Heart right ventricle (tissue), 16 donors: ENCODE results near the gene SDCCAG8. TPM values are rescaled to one million over a fixed set of nuclear protein-coding genes. Genes with fewer than 3 reads are reported as not detected.

Experiments used
- ATAC-seq, 8 donors: fragments of 200-7000 bp; cut with Tn5 transposase; one replicate each; pipeline ENCODE4 v1.9.1; 2020; ENCODE audit warnings: mild to moderate bottlenecking in 8 of 8, moderate library complexity in 8 of 8, moderate number of reproducible peaks in 1 of 8
- DNase-seq, 2 donors: peaks; one replicate each; pipeline ENCODE4 v3.0.0-alpha.2; 2020
- H3K27ac ChIP-seq, 10 donors: fragments of 200-600 bp; sonication (generic) in 2 of 10; one replicate each; pipeline versions ENCODE4 v1.5.0 to v1.8.0; 2020 to 2022; ENCODE audit warnings: mild to moderate bottlenecking in 3 of 10
- H3K27me3 ChIP-seq, 7 donors: fragments of 200-600 bp; one replicate each; pipeline ENCODE4 v1.8.0; 2021 to 2022; ENCODE audit warnings: mild to moderate bottlenecking in 2 of 7
- H3K36me3 ChIP-seq, 9 donors: fragments of 200-600 bp; sonication (generic) in 1 of 9; one replicate each; pipeline versions ENCODE4 v1.5.0 to v1.8.0; 2020 to 2022; ENCODE audit warnings: mild to moderate bottlenecking in 2 of 9
- H3K4me1 ChIP-seq, 9 donors: fragments of 200-600 bp; sonication (generic) in 1 of 9; one replicate each; pipeline versions ENCODE4 v1.5.0 to v1.8.0; 2020 to 2022; ENCODE audit warnings: mild to moderate bottlenecking in 4 of 9
- H3K4me3 ChIP-seq, 10 donors: fragments of 200-600 bp; sonication (generic) in 2 of 10; one replicate each; pipeline versions ENCODE4 v1.5.0 to v1.8.0; 2020 to 2022; ENCODE audit warnings: mild to moderate bottlenecking in 7 of 10, moderate library complexity in 2 of 10
- H3K9me3 ChIP-seq, 11 donors: fragments of 200-600 bp in 10 of 11; sonication (generic) in 2 of 11; one replicate each; pipeline versions ENCODE4 v1.5.0 to v1.8.0; 2013 to 2022; ENCODE audit warnings: mild to moderate bottlenecking in 2 of 11, control low read depth in 1 of 11, moderate library complexity in 1 of 11
- WGBS, 2 donors: extraction: QIAGEN DNeasy Blood & Tissue Kit; methylation state at CpG; one replicate each; pipeline ENCODE4 v1.1.7; 2013; ENCODE audit warnings: inconsistent platforms in 1 of 2; 5-methylcytosine and 5-hydroxymethylcytosine counted together
- intact Hi-C, 10 donors: fragments of 100-400 bp; cut with DNase I; formaldehyde crosslinking; loops; one replicate each; pipeline versions ENCODE4 v1.11.1 to v1.14.2; 2022
- polyA plus RNA-seq, 2 donors: library from polyadenylated mRNA; stranded (reverse); fragments of 200-250 nt; gene quantifications; one replicate each; pipeline ENCODE4 v1.2.3, GENCODE V29; 2013
- total RNA-seq, 10 donors: library from RNA; stranded (reverse); fragmentation: NEBNext Ultra II Directional in 3 of 10; extraction: Animal tissue kit (Norgen Biotek cat#: 25700) in 3 of 10; gene quantifications; one replicate each; pipeline versions ENCODE4 v1.2.1 to v1.2.4, GENCODE V29; 2021 to 2023
- TF ChIP-seq, protein P1 (sequence below), 9 donors: fragments of 200-600 bp; sonication (generic) in 2 of 9; IDR thresholded peaks; one replicate each; pipeline versions ENCODE4 v1.5.0 to v1.8.0; 2021 to 2022; ENCODE audit warnings: antibody characterized with exemption in 9 of 9, mild to moderate bottlenecking in 5 of 9, moderate library complexity in 1 of 9
- donor health status: Arrhythmogenic right ventricular cardiomyopathy.
- donor health status: ischemic (EF 13 %, LVEDD 7.1; RV severe dilation, severe dysfunction).
- donor health status: healthy with polysubstance abuse.
- donor health status: DM: no; HTN: yes; CAD: no.
- donor health status: DM: no; HTN: no; CAD: no.
- donor health status: ischemic (EF 25% LVEDD 6.9; RV normal size, moderate dysfunction).
- donor health status: ischemic (EF 25% LVEDD 5.7; RV mildly dilated, moderate dysfunction).
- donor health status: healthy.
- donor health status: DM: yes; HTN: yes; CAD: no.
- donor health status: Ischemic cardiomyopathy.
- donor health status: ischemic (EF 35%, LVEDD 5.7; RV mildly dilated, moderate dysfunction).
- donor health status: nonischemic (EF 11% LVEDD 7.7; RV severe dilation, severe dysfunction).
- donor health status: DM: yes; HTN: yes; CAD: no.
- donor health status: PGD.
- donor health status: ischemic (EF 29% LVEDD 5.4; RV normal size, mild dysfunction).
- donor health status: nonischemic (EF 23%, LVEDD 6.1; RV moderate dilation, normal function).

SDCCAG8 gene
- total and polyA plus RNA-seq, 12 donors = 7.7 to 37.1 (median 26.3) TPM

GRCh38 chr1:243388276-243388675 is 132.4 kb downstream of the SDCCAG8 start:
- DNase-seq (no peak), ATAC-seq (no peak)
- intact Hi-C loops = no loop called here
- Histone ChIP-seq H3K4me1 (no peaks in the 10 kb centered on the region), H3K27ac (no peak overlapping the region), H3K27me3 (no peaks in the 10 kb centered on the region), H3K9me3 (no peaks in the 10 kb centered on the region), H3K36me3 (peaks cover 0 to 37% (median 2%) of the 10 kb centered on the region in 9 donors), H3K4me3 (no peak overlapping the region)
- TF ChIP-seq, protein P1, sequence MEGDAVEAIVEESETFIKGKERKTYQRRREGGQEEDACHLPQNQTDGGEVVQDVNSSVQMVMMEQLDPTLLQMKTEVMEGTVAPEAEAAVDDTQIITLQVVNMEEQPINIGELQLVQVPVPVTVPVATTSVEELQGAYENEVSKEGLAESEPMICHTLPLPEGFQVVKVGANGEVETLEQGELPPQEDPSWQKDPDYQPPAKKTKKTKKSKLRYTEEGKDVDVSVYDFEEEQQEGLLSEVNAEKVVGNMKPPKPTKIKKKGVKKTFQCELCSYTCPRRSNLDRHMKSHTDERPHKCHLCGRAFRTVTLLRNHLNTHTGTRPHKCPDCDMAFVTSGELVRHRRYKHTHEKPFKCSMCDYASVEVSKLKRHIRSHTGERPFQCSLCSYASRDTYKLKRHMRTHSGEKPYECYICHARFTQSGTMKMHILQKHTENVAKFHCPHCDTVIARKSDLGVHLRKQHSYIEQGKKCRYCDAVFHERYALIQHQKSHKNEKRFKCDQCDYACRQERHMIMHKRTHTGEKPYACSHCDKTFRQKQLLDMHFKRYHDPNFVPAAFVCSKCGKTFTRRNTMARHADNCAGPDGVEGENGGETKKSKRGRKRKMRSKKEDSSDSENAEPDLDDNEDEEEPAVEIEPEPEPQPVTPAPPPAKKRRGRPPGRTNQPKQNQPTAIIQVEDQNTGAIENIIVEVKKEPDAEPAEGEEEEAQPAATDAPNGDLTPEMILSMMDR (IDR thresholded peaks at IDR 0.05) = no peak
- WGBS, 2 donors = 92 to 98% methylated on average over 1 of the region's 1 CpG

DNA sequence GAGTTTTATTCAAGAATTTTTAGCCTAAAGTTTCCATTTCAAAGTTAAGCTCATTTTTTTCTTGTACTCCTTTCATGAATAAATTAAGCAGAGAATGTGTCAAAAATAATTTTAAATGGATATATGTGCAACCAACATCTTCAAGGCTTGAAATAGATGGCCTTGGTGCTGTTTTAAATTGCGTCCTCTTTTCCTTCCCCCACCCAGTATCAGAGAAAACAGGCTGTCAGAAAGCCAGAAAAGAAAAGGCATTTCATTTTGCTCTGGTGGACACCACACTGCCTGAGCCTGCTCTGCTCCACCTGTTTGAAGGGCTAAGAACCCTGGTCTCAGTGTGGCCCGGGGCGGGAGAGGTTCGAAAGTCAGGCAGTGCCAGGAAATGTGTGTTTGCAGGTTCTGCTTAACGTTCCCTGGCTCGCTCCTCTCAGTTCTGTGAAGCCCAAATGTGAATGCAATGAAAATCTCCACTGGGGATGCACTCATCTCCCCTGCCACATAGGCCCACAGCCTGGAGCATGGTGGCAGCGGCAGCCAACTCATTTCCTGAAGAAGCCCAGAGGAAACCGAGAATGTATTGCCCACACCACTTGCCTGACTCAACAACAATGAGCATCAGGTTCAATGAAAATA is 134.4 kb downstream of the SDCCAG8 start:
- intact Hi-C loops = no loop called here
- Histone ChIP-seq H3K4me1 (no peaks in the 10 kb centered on the region), H3K36me3 (peaks cover 0 to 21% (median 0%) of the 10 kb centered on the region in 9 donors), H3K27ac (no peak overlapping the region), H3K4me3 (no peak overlapping the region), H3K27me3 (no peaks in the 10 kb centered on the region), H3K9me3 (no peaks in the 10 kb centered on the region)
- no peak for DNase-seq
- ATAC-seq = no peak
- 82 to 85% methylated on average over 8 of the region's 8 CpGs for WGBS, 2 donors
- TF ChIP-seq, protein P1 (IDR thresholded peaks at IDR 0.05) = no peak

- no peaks in the 10 kb centered on the region for H3K9me3 ChIP-seq
- TF ChIP-seq, protein P1 (IDR thresholded peaks at IDR 0.05) = no peak
- 97% methylated on average over 1 of the region's 1 CpG for WGBS, 2 donors
- no peaks in the 10 kb centered on the region for H3K27me3 ChIP-seq
- no peak overlapping the region for H3K4me3 ChIP-seq
- peaks cover 0 to 17% (median 0%) of the 10 kb centered on the region in 9 donors for H3K36me3 ChIP-seq
- intact Hi-C loops = no loop called here
- H3K27ac ChIP-seq = no peak overlapping the region
- no peak for DNase-seq
- no peaks in the 10 kb centered on the region for H3K4me1 ChIP-seq
- ATAC-seq = no peak
Measured at GRCh38 chr1:243391355-243391754, 135.5 kb downstream of the SDCCAG8 start.

- Histone ChIP-seq H3K36me3 (peaks cover 0 to 17% (median 0%) of the 10 kb centered on the region in 9 donors), H3K9me3 (no peaks in the 10 kb centered on the region), H3K27ac (no peak overlapping the region), H3K4me1 (no peaks in the 10 kb centered on the region), H3K27me3 (no peaks in the 10 kb centered on the region), H3K4me3 (no peak overlapping the region)
- intact Hi-C loops = no loop called here
- WGBS, 2 donors = 94 to 98% methylated on average over 4 of the region's 4 CpGs
- ATAC-seq (no peak), DNase-seq (no peak)
- TF ChIP-seq, protein P1 (IDR thresholded peaks at IDR 0.05) = no peak
Measured at GRCh38 chr1:243393096-243393495, 137.3 kb downstream of the SDCCAG8 start.
